ENCODE measurements around the gene ARHGEF17.

ARHGEF17 gene

DNA sequence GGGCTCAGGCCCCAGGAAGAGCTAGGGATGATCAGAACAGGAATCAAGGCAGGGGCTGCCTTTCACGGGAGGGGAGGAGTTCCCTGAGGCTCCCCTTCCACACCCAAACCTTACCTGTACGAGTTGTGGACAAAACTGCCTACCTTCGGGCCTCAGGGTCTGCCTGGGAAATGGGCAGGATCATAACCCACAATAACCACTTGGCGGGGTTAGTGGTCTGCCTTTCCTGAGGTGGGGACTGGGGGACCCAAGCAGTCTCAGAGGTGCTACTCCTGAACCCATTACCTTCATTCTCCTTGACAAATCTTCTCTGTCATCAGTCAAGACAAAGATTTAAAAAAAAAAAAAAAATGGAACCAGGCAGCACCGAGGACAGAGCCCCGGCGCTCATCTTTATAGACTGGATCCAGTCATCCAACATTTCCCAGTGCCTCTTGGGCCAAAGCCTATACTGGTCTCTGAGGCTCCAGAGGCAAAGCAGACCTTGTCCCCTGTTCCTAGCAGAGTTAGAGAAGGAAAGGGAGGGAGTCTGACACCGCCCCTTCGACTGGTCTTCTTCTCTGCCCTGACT, 21.8 kb upstream of the ARHGEF17 start:
- TF ChIP-seq, protein P1, sequence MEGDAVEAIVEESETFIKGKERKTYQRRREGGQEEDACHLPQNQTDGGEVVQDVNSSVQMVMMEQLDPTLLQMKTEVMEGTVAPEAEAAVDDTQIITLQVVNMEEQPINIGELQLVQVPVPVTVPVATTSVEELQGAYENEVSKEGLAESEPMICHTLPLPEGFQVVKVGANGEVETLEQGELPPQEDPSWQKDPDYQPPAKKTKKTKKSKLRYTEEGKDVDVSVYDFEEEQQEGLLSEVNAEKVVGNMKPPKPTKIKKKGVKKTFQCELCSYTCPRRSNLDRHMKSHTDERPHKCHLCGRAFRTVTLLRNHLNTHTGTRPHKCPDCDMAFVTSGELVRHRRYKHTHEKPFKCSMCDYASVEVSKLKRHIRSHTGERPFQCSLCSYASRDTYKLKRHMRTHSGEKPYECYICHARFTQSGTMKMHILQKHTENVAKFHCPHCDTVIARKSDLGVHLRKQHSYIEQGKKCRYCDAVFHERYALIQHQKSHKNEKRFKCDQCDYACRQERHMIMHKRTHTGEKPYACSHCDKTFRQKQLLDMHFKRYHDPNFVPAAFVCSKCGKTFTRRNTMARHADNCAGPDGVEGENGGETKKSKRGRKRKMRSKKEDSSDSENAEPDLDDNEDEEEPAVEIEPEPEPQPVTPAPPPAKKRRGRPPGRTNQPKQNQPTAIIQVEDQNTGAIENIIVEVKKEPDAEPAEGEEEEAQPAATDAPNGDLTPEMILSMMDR (IDR thresholded peaks at IDR 0.05): no peak

GRCh38 chr11:73287400-73288101, 20.5 kb upstream of the ARHGEF17 start:
- TF ChIP-seq, protein P1 (IDR thresholded peaks at IDR 0.05): no peak

- TF ChIP-seq, protein P1 (IDR thresholded peaks at IDR 0.05): no peak
Observed at GRCh38 chr11:73288192-73288872, 19.7 kb upstream of the ARHGEF17 start.

- TF ChIP-seq, protein P1 (IDR thresholded peaks at IDR 0.05): peak; percentile 94
Observed at GRCh38 chr11:73288873-73289707, 19.0 kb upstream of the ARHGEF17 start.

GRCh38 chr11:73290536-73290935, 17.5 kb upstream of the ARHGEF17 start:
- TF ChIP-seq, protein P1 (IDR thresholded peaks at IDR 0.05): no peak

GRCh38 chr11:73291196-73291595, 16.9 kb upstream of the ARHGEF17 start:
- TF ChIP-seq, protein P1 (IDR thresholded peaks at IDR 0.05): no peak

GRCh38 chr11:73291781-73292524, 16.1 kb upstream of the ARHGEF17 start:
- TF ChIP-seq, protein P1 (IDR thresholded peaks at IDR 0.05): no peak

All from LNCAP (cell line).